RWPE1 (cell line): Measurements from ENCODE around the gene SV2B.
A peak's percentile ranks its signal among the peaks of the same experiment; 100 is the strongest.

ENCODE experiments used
- CTCF ChIA-PET: fragments of 350-600 bp; sonication (Branson Sonifier 250); formaldehyde crosslinking; extraction: SDS; loops from one replicate; lab custom pipeline; 2021; lab: Yijun Ruan, JAX
- POLR2A ChIA-PET: fragments of 400-600 bp; formaldehyde crosslinking; extraction: SDS; loops from one replicate; lab custom pipeline; 2020; ENCODE audit warnings: antibody characterized with exemption; ENCODE audit not compliant: low non-redundant PET; lab: Yijun Ruan, JAX
- DNase-seq: peaks from one replicate; pipeline ENCODE4 v3.0.0; 2012; ENCODE audit warnings: low spot score
- H3K27ac ChIP-seq: fragments of 450-650 bp; 2 replicates; pipeline ENCODE4 v1.5.1; 2017
- CTCF ChIP-seq: fragments of 450-650 bp; conservative IDR thresholded peaks from 2 replicates; pipeline ENCODE4 v1.5.1; 2017; ENCODE audit warnings: low read depth, mild to moderate bottlenecking

Gene SV2B

DNA sequence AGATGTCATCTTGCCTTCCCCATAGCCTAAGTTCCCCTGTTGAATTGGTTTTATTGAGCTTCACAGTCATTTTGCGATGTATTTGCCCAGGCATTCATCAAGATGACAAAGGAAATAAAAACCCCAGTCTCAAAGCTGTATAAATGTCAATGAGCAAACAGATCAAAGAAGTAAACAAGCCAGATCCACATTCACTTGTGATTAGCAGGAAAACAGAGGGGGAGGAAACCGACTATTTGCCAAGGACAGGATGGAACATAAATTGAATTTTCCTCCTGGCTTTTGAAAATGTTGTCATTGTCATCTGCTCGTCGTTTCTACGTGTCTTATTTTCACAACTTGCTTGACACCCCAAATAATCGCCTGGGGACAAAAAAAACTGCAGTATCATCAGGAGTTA lies 83.5 kb downstream of the SV2B start:
- TF ChIP-seq CTCF, result no peak
- no peak for DNase-seq
- CTCF ChIA-PET, result interaction anchor here (0.7 kb wide), 1 partner anchor 88 kb away, joined by 3 read pairs; no protein-coding TSS in a partner anchor
- no peak overlapping the region for H3K27ac ChIP-seq
- POLR2A ChIA-PET, result no interaction called here

DNA sequence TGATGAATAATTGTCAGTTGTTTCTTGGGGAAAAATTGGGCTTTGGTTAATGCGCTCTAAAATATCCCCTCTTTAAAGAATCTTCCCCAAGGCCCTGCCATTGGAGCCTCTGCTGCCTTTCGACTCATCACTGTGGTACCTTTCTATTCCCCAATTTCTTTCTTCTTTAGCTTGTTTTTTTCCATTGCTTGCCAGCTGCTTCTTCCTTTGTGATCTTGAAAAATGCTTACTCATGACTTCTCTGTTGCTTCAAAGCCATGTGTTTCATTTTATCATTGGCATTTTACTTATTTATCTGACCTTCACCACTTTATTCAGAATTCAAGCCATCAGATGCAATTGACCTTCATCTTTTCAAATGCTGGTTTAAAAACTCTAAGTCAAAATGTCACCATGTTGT lies 84.4 kb downstream of the SV2B start:
- POLR2A ChIA-PET, result no interaction called here
- CTCF ChIA-PET, result no interaction called here
- H3K27ac ChIP-seq, result no peak overlapping the region
- DNase-seq, result no peak
- no peak for TF ChIP-seq CTCF

GRCh38 chr15:91186904-91187656 lies 87.0 kb downstream of the SV2B start:
- TF ChIP-seq CTCF, result no peak

DNA sequence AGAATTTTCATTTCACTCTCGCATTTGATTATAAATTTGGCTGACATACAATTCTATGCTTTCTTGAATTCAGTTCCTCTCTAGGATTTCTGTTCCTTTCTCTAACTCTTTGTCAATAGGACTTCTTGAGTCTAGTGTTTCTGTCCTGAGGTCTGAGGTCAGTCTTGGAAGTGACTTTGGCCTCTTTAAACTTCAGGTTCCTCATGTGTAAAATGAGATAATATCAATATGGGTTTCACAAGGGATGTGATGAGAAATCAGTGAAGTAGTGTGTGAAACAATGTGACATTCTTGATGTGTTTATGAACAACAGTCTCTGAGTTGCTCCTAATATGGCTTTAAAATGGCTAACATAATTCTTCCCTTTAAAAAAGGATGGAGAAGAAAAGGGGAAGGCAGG lies 92.2 kb downstream of the SV2B start:
- POLR2A ChIA-PET, result no interaction called here
- CTCF ChIA-PET, result no interaction called here
- DNase-seq, result no peak
- H3K27ac ChIP-seq, result no peak overlapping the region
- no peak for TF ChIP-seq CTCF

More at GRCh38 chr15:91186904-91187656, 87.0 kb downstream of the SV2B start:
- ChIA-PET POLR2A (no interaction called here), CTCF (no interaction called here)
- no peak overlapping the region for H3K27ac ChIP-seq
- peak; percentile 44 for DNase-seq

DNA sequence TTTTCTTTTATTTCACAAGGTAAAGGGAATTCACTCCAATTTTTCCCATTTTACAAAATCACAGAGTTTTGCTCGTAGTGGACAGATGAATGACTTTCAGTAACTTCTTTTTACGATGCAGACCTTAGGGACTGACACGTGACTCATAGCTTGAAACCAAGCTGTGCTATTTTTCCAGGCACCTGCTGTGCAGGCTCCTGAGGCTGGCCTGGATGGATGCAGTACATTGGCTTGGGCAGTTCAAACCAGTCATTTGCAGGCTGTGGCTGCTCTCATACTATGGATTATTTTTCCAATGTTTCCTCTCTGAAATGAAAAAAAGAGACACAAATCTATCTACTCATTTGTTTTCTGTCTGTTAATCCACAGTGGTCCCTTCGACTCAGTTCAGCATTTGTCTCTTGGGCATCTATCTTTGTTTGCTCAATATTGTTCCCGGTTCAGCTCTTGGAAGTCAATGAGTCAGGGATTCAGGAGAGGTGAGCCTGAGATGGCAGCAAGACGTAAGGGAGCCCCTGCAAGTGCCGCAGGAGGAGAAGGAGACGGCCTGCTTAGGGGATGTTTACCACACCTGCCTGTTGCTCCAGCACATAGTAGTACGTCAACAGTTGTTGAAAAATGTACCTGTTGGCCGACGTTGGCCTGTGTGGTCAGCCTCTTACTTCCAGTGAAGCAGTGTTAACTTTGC lies 92.8 kb downstream of the SV2B start:
- POLR2A ChIA-PET, result no interaction called here
- no peak for DNase-seq
- H3K27ac ChIP-seq, result no peak overlapping the region
- TF ChIP-seq CTCF, result no peak
- CTCF ChIA-PET, result interaction anchor here (0.7 kb wide), 1 partner anchor 27 kb away, joined by 4 read pairs; no protein-coding TSS in a partner anchor

- no peak for DNase-seq
- H3K27ac ChIP-seq, result no peak overlapping the region
- CTCF ChIA-PET, result interaction anchor here (0.7 kb wide), 1 partner anchor 26 kb away, joined by 4 read pairs; no protein-coding TSS in a partner anchor
- TF ChIP-seq CTCF, result no peak
- POLR2A ChIA-PET, result no interaction called here
Observed at GRCh38 chr15:91193378-91193720, 93.3 kb downstream of the SV2B start.
